Measurements from ENCODE around the gene SMARCA1.

DNA sequence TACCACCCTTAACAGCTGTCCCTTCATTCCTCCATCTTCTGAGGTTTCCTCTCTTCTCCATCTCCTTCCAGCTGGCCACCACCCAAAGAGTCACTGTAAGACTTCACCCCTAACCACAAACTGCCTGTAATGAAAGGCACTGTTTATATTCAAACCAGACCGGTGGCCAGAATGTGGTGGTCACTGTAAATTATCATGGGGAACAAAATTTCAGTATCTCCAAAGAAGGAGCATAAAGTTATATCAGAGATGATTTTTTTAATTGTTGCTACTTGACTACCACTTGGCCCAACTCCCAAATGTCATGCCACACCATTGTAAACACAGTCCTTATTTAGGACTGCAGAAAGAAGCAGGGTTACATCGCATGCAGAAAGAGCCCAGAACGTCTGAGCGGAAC, 44.8 kb downstream of the SMARCA1 start:
- TF ChIP-seq POLR2A (IDR thresholded peaks at IDR 0.05) (no peak), CTCF (IDR thresholded peaks at IDR 0.05) (no peak)

All from vagina (tissue), 2 donors.